Right forelimb (tissue), 1 donor: ENCODE measurements around the gene ZNF22.

ENCODE experiments used
- DNase-seq: peaks from one replicate; pipeline ENCODE4 v3.0.0-alpha.2; 2018

Gene ZNF22

GRCh38 chr10:45035673-45036072 is 35.0 kb downstream of the ZNF22 start:
- DNase-seq = no peak

GRCh38 chr10:45040921-45041542 is 40.3 kb downstream of the ZNF22 start:
- no peak for DNase-seq

GRCh38 chr10:45044290-45044689 is 43.6 kb downstream of the ZNF22 start:
- DNase-seq = no peak

- DNase-seq = no peak
Observed at GRCh38 chr10:45050551-45051235, 50.0 kb downstream of the ZNF22 start.

GRCh38 chr10:45052700-45053099 is 52.0 kb downstream of the ZNF22 start:
- DNase-seq = no peak

- no peak for DNase-seq
Observed at GRCh38 chr10:45053569-45054100, 52.9 kb downstream of the ZNF22 start.
